Uterus (tissue), 4 donors: ENCODE data around the gene MAPK7. TPM values are rescaled to one million over a fixed set of nuclear protein-coding genes. Genes with fewer than 3 reads are reported as not detected.

ENCODE experiments used
- DNase-seq, 2 donors: peaks; one replicate each; pipeline ENCODE4 v3.0.0-alpha.2; 2019 to 2020
- H3K27ac ChIP-seq, 2 donors: fragments of 200-600 bp; sonication (generic); 1 replicate in 1 of 2; 2 replicates in 1 of 2; pipeline ENCODE4 v1.5.1; 2016 to 2018
- H3K27me3 ChIP-seq, 2 donors: fragments of 200-600 bp; sonication (generic); one replicate each; pipeline ENCODE4 v1.5.1; 2018 to 2019; ENCODE audit warnings: control low read depth in 1 of 2
- H3K36me3 ChIP-seq, 2 donors: fragments of 200-600 bp; sonication (generic); one replicate each; pipeline ENCODE4 v1.5.1; 2019; ENCODE audit warnings: control low read depth in 1 of 2
- H3K4me1 ChIP-seq, 2 donors: fragments of 200-600 bp; sonication (generic); one replicate each; pipeline ENCODE4 v1.5.1; 2018 to 2019; ENCODE audit warnings: control low read depth in 1 of 2
- H3K4me3 ChIP-seq, 2 donors: fragments of 200-600 bp; sonication (generic); 1 replicate in 1 of 2; 2 replicates in 1 of 2; pipeline ENCODE4 v1.5.1; 2018 to 2019; ENCODE audit warnings: mild to moderate bottlenecking in 1 of 2
- H3K9me3 ChIP-seq, 2 donors: fragments of 200-600 bp; sonication (generic); one replicate each; pipeline ENCODE4 v1.5.1; 2019; ENCODE audit warnings: control low read depth in 1 of 2
- POLR2A ChIP-seq, 2 donors: fragments of 450-650 bp; IDR thresholded peaks; one replicate each; pipeline ENCODE4 v1.6.1; 2016; ENCODE audit warnings: antibody characterized with exemption in 2 of 2, mild to moderate bottlenecking in 1 of 2, moderate library complexity in 1 of 2
- intact Hi-C: fragments of 100-400 bp; cut with DNase I; formaldehyde crosslinking; loops from one replicate; pipeline ENCODE4 v1.15.1; 2023; ENCODE audit warnings: low total_unique reads
- total RNA-seq, 4 donors: library from RNA; depleted of rRNA in 3 of 4; stranded (reverse); fragments of >200 nt in 3 of 4; gene quantifications; one replicate each; pipeline versions ENCODE4 v1.1.0 to v1.2.4, GENCODE V29; 2014 to 2023
- TF ChIP-seq, protein P1 (sequence below), 4 experiments: fragments of 200-600 bp in 2 of 4; fragments of 450-650 bp in 2 of 4; sonication (generic) in 2 of 4; IDR thresholded peaks; one replicate each; pipeline ENCODE4 v1.5.1; 2016 to 2019; ENCODE audit warnings: antibody characterized with exemption in 4 of 4, mild to moderate bottlenecking in 2 of 4, moderate library complexity in 1 of 4
- donor health status: DM: yes; HTN: yes; CAD: no.

Gene MAPK7
- total RNA-seq, 4 donors from 2014 or later: 3.3 to 72.8 (median 18.3) TPM

- H3K4me1 ChIP-seq: no peaks in the 10 kb centered on the region
- H3K27ac ChIP-seq: no peak overlapping the region
- H3K4me3 ChIP-seq: no peak overlapping the region
- no peak for DNase-seq
- TF ChIP-seq POLR2A (IDR thresholded peaks at IDR 0.05): no peak
- TF ChIP-seq, protein P1, sequence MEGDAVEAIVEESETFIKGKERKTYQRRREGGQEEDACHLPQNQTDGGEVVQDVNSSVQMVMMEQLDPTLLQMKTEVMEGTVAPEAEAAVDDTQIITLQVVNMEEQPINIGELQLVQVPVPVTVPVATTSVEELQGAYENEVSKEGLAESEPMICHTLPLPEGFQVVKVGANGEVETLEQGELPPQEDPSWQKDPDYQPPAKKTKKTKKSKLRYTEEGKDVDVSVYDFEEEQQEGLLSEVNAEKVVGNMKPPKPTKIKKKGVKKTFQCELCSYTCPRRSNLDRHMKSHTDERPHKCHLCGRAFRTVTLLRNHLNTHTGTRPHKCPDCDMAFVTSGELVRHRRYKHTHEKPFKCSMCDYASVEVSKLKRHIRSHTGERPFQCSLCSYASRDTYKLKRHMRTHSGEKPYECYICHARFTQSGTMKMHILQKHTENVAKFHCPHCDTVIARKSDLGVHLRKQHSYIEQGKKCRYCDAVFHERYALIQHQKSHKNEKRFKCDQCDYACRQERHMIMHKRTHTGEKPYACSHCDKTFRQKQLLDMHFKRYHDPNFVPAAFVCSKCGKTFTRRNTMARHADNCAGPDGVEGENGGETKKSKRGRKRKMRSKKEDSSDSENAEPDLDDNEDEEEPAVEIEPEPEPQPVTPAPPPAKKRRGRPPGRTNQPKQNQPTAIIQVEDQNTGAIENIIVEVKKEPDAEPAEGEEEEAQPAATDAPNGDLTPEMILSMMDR (IDR thresholded peaks at IDR 0.05): no peak
- no peaks in the 10 kb centered on the region for H3K9me3 ChIP-seq
- H3K27me3 ChIP-seq: no peaks in the 10 kb centered on the region
- no peaks in the 10 kb centered on the region for H3K36me3 ChIP-seq
- intact Hi-C loops: no loop called here
These were observed 11.7 kb upstream of the MAPK7 start for GRCh38 chr17:19366637-19366972.

DNA sequence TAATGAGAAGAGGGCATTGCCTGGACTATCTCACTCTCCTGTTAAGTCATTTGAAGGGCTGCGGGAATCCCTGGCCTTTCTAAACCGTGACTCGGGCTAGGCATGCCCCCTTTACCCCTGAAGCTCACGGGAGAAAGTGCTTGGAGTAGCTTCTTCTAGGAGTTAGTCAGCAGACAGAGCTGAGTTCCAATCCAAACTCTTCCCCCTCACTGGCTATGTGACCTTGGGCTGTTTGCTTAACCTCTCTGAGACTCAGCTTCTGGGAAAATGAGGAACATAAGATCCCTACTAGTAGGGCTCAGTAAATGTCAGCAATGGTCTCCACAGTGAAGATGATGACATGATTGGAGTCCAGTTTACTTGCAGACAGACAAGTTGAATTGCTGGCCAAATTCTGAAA is 10.1 kb upstream of the MAPK7 start:
- Histone ChIP-seq H3K4me1 (no peaks in the 10 kb centered on the region), H3K4me3 (no peak overlapping the region), H3K36me3 (no peaks in the 10 kb centered on the region), H3K27ac (no peak overlapping the region), H3K9me3 (no peaks in the 10 kb centered on the region), H3K27me3 (no peaks in the 10 kb centered on the region)
- intact Hi-C loops: no loop called here
- DNase-seq: no peak
- no peak for TF ChIP-seq POLR2A (IDR thresholded peaks at IDR 0.05)
- TF ChIP-seq, protein P1 (IDR thresholded peaks at IDR 0.05): no peak

DNA sequence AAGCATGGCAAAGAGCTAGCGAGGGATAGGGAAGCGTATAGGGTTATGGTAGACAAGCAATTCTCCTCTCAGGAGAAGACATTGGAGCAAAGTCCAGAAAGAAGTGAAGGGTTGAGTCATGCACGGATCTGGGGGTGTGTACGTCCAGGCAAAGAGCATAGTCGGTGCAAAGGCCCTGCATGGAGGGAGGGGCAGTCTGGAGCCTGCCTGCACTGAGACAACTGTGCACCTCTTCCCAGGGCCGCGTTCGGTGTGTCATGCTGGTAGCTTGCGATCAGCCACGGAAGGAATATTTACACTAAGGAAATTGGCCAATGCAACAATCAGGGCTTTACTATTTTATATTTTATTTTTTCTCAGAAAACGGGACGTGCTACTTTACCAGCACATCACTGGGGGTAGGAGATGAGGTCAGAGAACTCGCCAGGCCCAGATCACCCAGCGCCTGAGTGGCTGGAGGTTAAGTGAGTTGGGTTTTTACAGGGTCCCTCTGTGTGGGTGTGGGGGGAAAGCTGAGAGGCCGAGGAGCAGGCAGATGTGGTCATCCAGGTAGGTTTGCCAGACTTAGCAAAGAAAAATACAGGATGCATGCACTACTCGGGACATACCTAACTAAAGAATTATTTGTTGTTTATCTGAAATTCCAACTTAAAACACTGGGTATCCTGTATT is 9.1 kb upstream of the MAPK7 start:
- Histone ChIP-seq H3K4me1 (no peaks in the 10 kb centered on the region), H3K27me3 (no peaks in the 10 kb centered on the region), H3K4me3 (no peak overlapping the region), H3K9me3 (no peaks in the 10 kb centered on the region), H3K27ac (no peak overlapping the region), H3K36me3 (no peaks in the 10 kb centered on the region)
- no peak for DNase-seq
- TF ChIP-seq, protein P1 (IDR thresholded peaks at IDR 0.05): no peak
- no peak for TF ChIP-seq POLR2A (IDR thresholded peaks at IDR 0.05)
- intact Hi-C loops: no loop called here

GRCh38 chr17:19369846-19370492 is 8.3 kb upstream of the MAPK7 start:
- Histone ChIP-seq H3K27ac (no peak overlapping the region), H3K36me3 (no peaks in the 10 kb centered on the region)
- intact Hi-C loops: loop anchor here (10.0 kb wide), 2 partner anchors 75 to 145 kb away; no protein-coding TSS in a partner anchor

More at GRCh38 chr17:19369846-19370492, 8.3 kb upstream of the MAPK7 start:
- Histone ChIP-seq H3K4me1 (no peaks in the 10 kb centered on the region), H3K4me3 (no peak overlapping the region), H3K9me3 (no peaks in the 10 kb centered on the region), H3K27me3 (no peaks in the 10 kb centered on the region)
- TF ChIP-seq POLR2A (IDR thresholded peaks at IDR 0.05): no peak
- TF ChIP-seq, protein P1 (IDR thresholded peaks at IDR 0.05): no peak
- DNase-seq: peak; percentile 13 to 42
